HG03135 (cell line): ENCODE results near the gene C17orf78.
"Not testable (repeated sequence)": the region's sequence is repeated elsewhere in the genome, so short reads cannot be mapped to it uniquely, and the experiment has no call there.

ENCODE experiments used
- ATAC-seq: cut with Tn5 transposase; IDR thresholded peaks from one replicate; pipeline ENCODE4 v1.9.1; 2021; ENCODE audit warnings: mild to moderate bottlenecking, moderate library complexity; ENCODE audit not compliant: unreplicated experiment

The C17orf78 gene

GRCh38 chr17:37430051-37430627, 54.4 kb downstream of the C17orf78 start:
- no peak for ATAC-seq

GRCh38 chr17:37432671-37433070, 56.9 kb downstream of the C17orf78 start:
- no peak for ATAC-seq

GRCh38 chr17:37438141-37438540, 62.4 kb downstream of the C17orf78 start:
- ATAC-seq, result no peak

- no peak for ATAC-seq
These were observed 64.6 kb downstream of the C17orf78 start for GRCh38 chr17:37440424-37440823.

GRCh38 chr17:37441369-37442014, 65.7 kb downstream of the C17orf78 start:
- not testable (repeated sequence) for ATAC-seq
